Muscle layer of colon (tissue), 2 donors: ENCODE results near the gene KREMEN1.

Experiments
- H3K27ac ChIP-seq: one replicate; pipeline ENCODE4 v1.7.0; 2013; ENCODE audit warnings: low read depth, mild to moderate bottlenecking, low read length, moderate library complexity
- H3K27me3 ChIP-seq, 2 donors: one replicate each; pipeline ENCODE4 v1.7.0; 2013; ENCODE audit warnings: low read length in 2 of 2, mild to moderate bottlenecking in 2 of 2; ENCODE audit not compliant: insufficient read depth in 2 of 2, control insufficient read depth in 1 of 2
- H3K36me3 ChIP-seq: one replicate; pipeline ENCODE4 v1.7.0; 2013; ENCODE audit warnings: mild to moderate bottlenecking, low read length; ENCODE audit not compliant: insufficient read depth
- H3K4me1 ChIP-seq: one replicate; pipeline ENCODE4 v1.7.0; 2013; ENCODE audit warnings: mild to moderate bottlenecking, low read length; ENCODE audit not compliant: insufficient read depth
- H3K4me3 ChIP-seq, 2 donors: one replicate each; pipeline ENCODE4 v1.7.0; 2013; ENCODE audit warnings: low read length in 2 of 2, low read depth in 1 of 2, mild to moderate bottlenecking in 1 of 2, moderate library complexity in 1 of 2
- H3K9ac ChIP-seq: one replicate; pipeline ENCODE4 v1.7.0; 2013; ENCODE audit warnings: low read length
- H3K9me3 ChIP-seq: one replicate; pipeline ENCODE4 v1.7.0; 2013; ENCODE audit warnings: mild to moderate bottlenecking, low read length
- donor health status: abdominal sarcoma.
- donor health status: Adenocarcinoma of cecum.

KREMEN1 gene

GRCh38 chr22:29142116-29142515 lies 69.3 kb downstream of the KREMEN1 start:
- peaks cover 8% of the 10 kb centered on the region for H3K36me3 ChIP-seq

GRCh38 chr22:29143941-29144785 lies 71.3 kb downstream of the KREMEN1 start:
- Histone ChIP-seq H3K27ac (no peak overlapping the region), H3K36me3 (peaks cover 4% of the 10 kb centered on the region), H3K4me3 (no peak overlapping the region), H3K9me3 (no peaks in the 10 kb centered on the region), H3K9ac (no peak overlapping the region), H3K4me1 (no peaks in the 10 kb centered on the region), H3K27me3 (no peaks in the 10 kb centered on the region)

More at GRCh38 chr22:29142116-29142515, 69.3 kb downstream of the KREMEN1 start:
- H3K4me3 ChIP-seq = no peak overlapping the region
- no peak overlapping the region for H3K27ac ChIP-seq
- H3K9me3 ChIP-seq = no peaks in the 10 kb centered on the region
- H3K9ac ChIP-seq = no peak overlapping the region
- no peaks in the 10 kb centered on the region for H3K27me3 ChIP-seq
- no peaks in the 10 kb centered on the region for H3K4me1 ChIP-seq

DNA sequence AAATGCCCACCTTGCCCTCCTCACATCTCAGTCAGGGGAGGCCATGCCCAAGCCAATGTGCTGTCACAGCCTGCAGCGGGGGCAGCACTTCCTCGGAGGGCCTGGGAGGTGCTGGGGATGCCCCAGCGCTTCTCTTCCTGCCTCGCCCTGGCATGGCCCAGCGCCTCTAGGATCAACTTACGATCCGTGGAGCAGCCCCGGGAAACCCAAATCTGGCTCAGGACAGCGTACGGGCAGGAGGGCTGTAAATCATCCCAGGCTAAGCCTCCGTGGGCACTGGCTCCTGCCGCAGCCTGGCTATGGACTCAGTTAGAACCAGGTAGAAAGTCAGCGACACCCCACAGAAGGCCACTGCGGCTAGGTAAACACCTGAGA lies 71.9 kb downstream of the KREMEN1 start:
- H3K4me1 ChIP-seq = no peaks in the 10 kb centered on the region
- H3K4me3 ChIP-seq = no peak overlapping the region
- H3K27ac ChIP-seq = no peak overlapping the region
- no peaks in the 10 kb centered on the region for H3K9me3 ChIP-seq
- H3K9ac ChIP-seq = no peak overlapping the region
- peaks cover 4% of the 10 kb centered on the region for H3K36me3 ChIP-seq
- H3K27me3 ChIP-seq = no peaks in the 10 kb centered on the region

DNA sequence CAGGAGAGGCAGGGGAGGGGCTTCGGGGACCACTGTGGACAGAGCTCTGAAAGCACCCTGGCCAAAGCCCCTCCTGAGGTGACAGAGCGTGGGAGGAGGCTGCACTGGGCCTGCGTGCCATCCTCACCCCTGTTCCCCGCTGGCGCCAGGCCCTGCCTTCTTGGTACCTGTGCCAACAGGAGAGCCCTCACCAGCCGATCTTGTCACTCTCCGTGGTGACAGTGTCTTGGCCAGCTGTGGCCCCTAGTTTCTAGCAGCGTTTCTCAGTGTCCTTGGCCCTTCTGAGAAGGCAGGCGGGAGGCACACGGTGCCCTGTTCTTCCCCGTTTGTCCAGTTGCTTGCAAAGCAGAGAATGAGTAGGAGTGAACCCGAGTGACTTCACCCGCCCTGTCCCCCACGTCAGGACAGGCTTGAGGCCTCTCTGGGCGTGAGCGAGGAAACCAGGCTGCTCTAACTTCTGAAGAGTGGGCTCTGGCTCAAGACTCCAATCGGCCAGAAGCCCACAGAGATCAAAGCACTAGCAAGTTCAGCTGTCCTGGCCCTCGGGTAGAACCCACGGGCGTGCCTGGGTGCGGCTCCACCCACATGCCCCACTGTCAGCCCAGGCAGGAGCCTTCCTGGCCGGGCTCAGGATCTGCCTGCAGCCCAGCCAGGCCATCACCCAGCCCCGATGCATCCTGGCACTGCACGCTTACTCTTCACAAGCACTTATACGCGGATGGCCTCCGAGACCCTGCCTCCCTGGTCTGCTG lies 72.7 kb downstream of the KREMEN1 start:
- Histone ChIP-seq H3K27ac (no peak overlapping the region), H3K4me1 (no peaks in the 10 kb centered on the region), H3K4me3 (no peak overlapping the region), H3K36me3 (peaks cover 4% of the 10 kb centered on the region), H3K9ac (no peak overlapping the region), H3K27me3 (no peaks in the 10 kb centered on the region), H3K9me3 (no peaks in the 10 kb centered on the region)

DNA sequence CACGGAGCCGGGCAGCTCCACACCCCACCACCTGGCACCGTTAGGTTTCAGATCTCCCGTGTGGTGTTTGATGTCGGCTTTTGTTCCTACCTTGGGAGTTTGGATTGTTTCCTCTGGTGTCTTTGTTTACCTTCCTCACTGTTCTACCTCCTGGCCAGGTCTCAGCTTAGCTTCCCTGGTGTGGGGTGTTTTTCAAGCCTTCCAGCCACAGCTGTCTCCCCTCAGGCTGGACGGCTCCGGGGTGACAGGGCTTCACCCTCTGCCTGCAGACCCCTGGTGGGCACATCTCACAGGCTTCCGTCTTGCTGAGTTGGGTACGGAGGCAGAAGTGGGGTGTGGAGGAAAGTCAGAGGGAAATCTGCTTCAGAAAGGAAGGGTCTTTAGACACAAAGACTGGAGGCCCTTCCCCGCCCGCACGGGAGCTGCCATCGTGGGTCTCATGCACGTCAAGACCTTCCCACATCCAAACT lies 73.3 kb downstream of the KREMEN1 start:
- Histone ChIP-seq H3K27ac (no peak overlapping the region), H3K4me3 (no peak overlapping the region), H3K4me1 (no peaks in the 10 kb centered on the region), H3K36me3 (peaks cover 2% of the 10 kb centered on the region), H3K9me3 (no peaks in the 10 kb centered on the region), H3K27me3 (no peaks in the 10 kb centered on the region), H3K9ac (no peak overlapping the region)

GRCh38 chr22:29146771-29147170 lies 73.9 kb downstream of the KREMEN1 start:
- H3K4me1 ChIP-seq = no peaks in the 10 kb centered on the region
- no peak overlapping the region for H3K27ac ChIP-seq
- H3K9me3 ChIP-seq = no peaks in the 10 kb centered on the region
- H3K4me3 ChIP-seq = no peak overlapping the region
- no peaks in the 10 kb centered on the region for H3K36me3 ChIP-seq
- no peaks in the 10 kb centered on the region for H3K27me3 ChIP-seq
- no peak overlapping the region for H3K9ac ChIP-seq

GRCh38 chr22:29147331-29147899 lies 74.6 kb downstream of the KREMEN1 start:
- H3K27ac ChIP-seq = no peak overlapping the region
- peaks cover 5% of the 10 kb centered on the region for H3K4me1 ChIP-seq
- no peaks in the 10 kb centered on the region for H3K9me3 ChIP-seq
- no peaks in the 10 kb centered on the region for H3K27me3 ChIP-seq
- H3K9ac ChIP-seq = no peak overlapping the region
- no peaks in the 10 kb centered on the region for H3K36me3 ChIP-seq
- H3K4me3 ChIP-seq = no peak overlapping the region

GRCh38 chr22:29148036-29148435 lies 75.2 kb downstream of the KREMEN1 start:
- Histone ChIP-seq H3K36me3 (no peaks in the 10 kb centered on the region), H3K9me3 (no peaks in the 10 kb centered on the region), H3K4me1 (peaks cover 7% of the 10 kb centered on the region), H3K27ac (no peak overlapping the region), H3K27me3 (no peaks in the 10 kb centered on the region), H3K9ac (no peak overlapping the region), H3K4me3 (no peak overlapping the region)

DNA sequence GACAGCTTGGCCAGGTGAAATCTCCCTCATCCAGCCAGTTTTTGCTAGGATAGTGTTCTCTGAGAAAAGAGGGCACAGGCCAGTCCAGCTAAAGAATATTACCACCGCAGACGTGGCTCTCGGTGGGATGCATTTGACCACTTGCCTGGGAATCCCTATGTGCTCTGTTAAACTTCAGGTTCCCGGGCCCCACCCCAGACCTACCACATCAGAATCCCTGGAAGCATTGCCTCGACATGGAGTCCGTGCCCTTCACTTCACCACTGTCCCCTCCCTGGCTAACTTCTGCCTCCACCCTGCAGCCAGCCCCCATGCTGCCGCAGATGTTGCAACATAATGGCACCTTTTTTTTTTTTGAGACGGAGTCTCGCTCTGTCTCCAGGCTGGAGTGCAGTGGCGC lies 76.0 kb downstream of the KREMEN1 start:
- Histone ChIP-seq H3K4me3 (no peak overlapping the region), H3K36me3 (no peaks in the 10 kb centered on the region), H3K9ac (no peak overlapping the region), H3K27ac (no peak overlapping the region), H3K27me3 (no peaks in the 10 kb centered on the region), H3K4me1 (peaks cover 7% of the 10 kb centered on the region), H3K9me3 (no peaks in the 10 kb centered on the region)

DNA sequence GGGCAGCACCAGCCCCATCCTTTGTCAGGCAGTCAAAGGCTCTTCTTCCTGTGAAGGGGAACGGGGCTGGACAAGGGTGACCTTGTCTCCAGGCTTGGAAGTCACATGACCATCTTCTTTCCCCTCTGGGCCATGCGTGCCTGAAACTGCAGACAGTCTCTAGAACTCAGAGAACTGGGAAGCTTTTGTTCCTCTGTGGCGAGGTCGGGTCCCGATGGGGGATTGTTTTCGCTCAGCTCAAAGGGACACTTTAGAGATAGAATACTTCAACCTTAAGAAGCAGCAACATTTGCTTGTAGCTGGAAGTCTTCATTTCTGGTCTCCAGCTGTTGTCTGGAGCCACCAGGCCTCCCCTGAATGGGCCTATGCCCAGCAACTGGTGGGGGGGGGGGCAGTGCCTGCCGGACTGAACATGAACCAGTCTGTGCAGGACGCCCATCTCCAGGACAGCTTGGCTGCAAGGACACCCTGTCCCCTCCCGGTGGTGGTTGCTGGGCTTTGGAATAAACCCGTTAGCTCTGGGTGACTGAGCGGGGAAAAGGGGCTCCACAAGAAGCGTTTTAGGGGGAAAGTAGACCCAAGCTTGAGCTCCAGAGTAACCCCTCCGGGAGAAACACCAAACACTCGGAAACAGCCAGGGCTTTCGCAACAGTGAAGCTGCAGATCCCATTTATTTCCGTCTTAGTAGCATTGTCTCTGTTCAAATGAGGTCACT lies 77.2 kb downstream of the KREMEN1 start:
- Histone ChIP-seq H3K9ac (no peak overlapping the region), H3K27me3 (no peaks in the 10 kb centered on the region), H3K27ac (peak overlapping the region; percentile 28), H3K4me3 (no peak overlapping the region), H3K9me3 (no peaks in the 10 kb centered on the region), H3K36me3 (no peaks in the 10 kb centered on the region), H3K4me1 (peaks cover 15% of the 10 kb centered on the region)

- peak overlapping the region; percentile 24 for H3K27ac ChIP-seq
- H3K4me1 ChIP-seq = peaks cover 15% of the 10 kb centered on the region
- no peaks in the 10 kb centered on the region for H3K9me3 ChIP-seq
- no peaks in the 10 kb centered on the region for H3K36me3 ChIP-seq
- H3K4me3 ChIP-seq = no peak overlapping the region
- no peaks in the 10 kb centered on the region for H3K27me3 ChIP-seq
- no peak overlapping the region for H3K9ac ChIP-seq
Measured at GRCh38 chr22:29150701-29151100, 77.9 kb downstream of the KREMEN1 start.
